NCI-H748 (cell line): ENCODE results near the gene SOX18.
A peak's percentile ranks its signal among the peaks of the same experiment; 100 is the strongest.

ENCODE experiments used
- DNase-seq: peaks from one replicate; lab custom pipeline; 2025; ENCODE audit not compliant: unreplicated experiment; lab: John Stamatoyannopoulos, UW

Gene SOX18

GRCh38 chr20:64052987-64053840 is 3.8 kb upstream of the SOX18 start:
- DNase-seq: no peak

GRCh38 chr20:64052326-64052722 is 2.9 kb upstream of the SOX18 start:
- no peak for DNase-seq

- no peak for DNase-seq
Observed at GRCh38 chr20:64051561-64052325, 2.3 kb upstream of the SOX18 start.

GRCh38 chr20:64051033-64051452 is 1.6 kb upstream of the SOX18 start:
- no peak for DNase-seq

GRCh38 chr20:64050261-64051032 is 1.0 kb upstream of the SOX18 start:
- no peak for DNase-seq

GRCh38 chr20:64049878-64050260 is 430 bp upstream of the SOX18 start:
- no peak for DNase-seq

- peak; percentile 24 for DNase-seq
Observed at GRCh38 chr20:64048402-64049044, 916 bp downstream of the SOX18 start.

- DNase-seq: peak; percentile 37
Observed at GRCh38 chr20:64047968-64048401, 1.5 kb downstream of the SOX18 start.

GRCh38 chr20:64047046-64047389 is 2.4 kb downstream of the SOX18 start:
- no peak for DNase-seq

- DNase-seq: no peak
Observed at GRCh38 chr20:64045346-64046011, 4.0 kb downstream of the SOX18 start.

GRCh38 chr20:64044484-64045247 is 4.8 kb downstream of the SOX18 start:
- DNase-seq: no peak

GRCh38 chr20:64043768-64044167 is 5.7 kb downstream of the SOX18 start:
- no peak for DNase-seq

- DNase-seq: peak; percentile 12
Observed at GRCh38 chr20:64042054-64042781, 7.2 kb downstream of the SOX18 start.

GRCh38 chr20:64041781-64042053 is 7.7 kb downstream of the SOX18 start:
- no peak for DNase-seq

- no peak for DNase-seq
Observed at GRCh38 chr20:64041040-64041780, 8.2 kb downstream of the SOX18 start.

- no peak for DNase-seq
Observed at GRCh38 chr20:64040231-64041039, 9.0 kb downstream of the SOX18 start.

- DNase-seq: no peak
Observed at GRCh38 chr20:64039293-64040160, 9.9 kb downstream of the SOX18 start.
